Vagina (tissue), 2 donors: Measurements from ENCODE around the gene TBX10. TPM values are rescaled to one million over a fixed set of nuclear protein-coding genes. Genes with fewer than 3 reads are reported as not detected.
"Not testable (repeated sequence)": the region's sequence is repeated elsewhere in the genome, so short reads cannot be mapped to it uniquely, and the experiment has no call there.

Source experiments
- DNase-seq, 2 donors: peaks; one replicate each; pipeline ENCODE4 v3.0.0-alpha.2; 2017; ENCODE audit errors: extremely low spot score in 2 of 2
- H3K27ac ChIP-seq: fragments of 200-600 bp; sonication (generic); one replicate; pipeline ENCODE4 v1.5.1; 2019
- H3K27me3 ChIP-seq: fragments of 200-600 bp; sonication (generic); one replicate; pipeline ENCODE4 v1.5.1; 2019
- H3K36me3 ChIP-seq, 2 donors: fragments of 200-600 bp; sonication (generic); one replicate each; pipeline ENCODE4 v1.5.1; 2017 to 2019
- H3K4me1 ChIP-seq: fragments of 200-600 bp; sonication (generic); one replicate; pipeline ENCODE4 v1.5.1; 2019
- H3K4me3 ChIP-seq, 2 donors: fragments of 200-600 bp; sonication (generic); 1 replicate in 1 of 2; 2 replicates in 1 of 2; pipeline ENCODE4 v1.5.1; 2016 to 2019
- H3K9me3 ChIP-seq: fragments of 200-600 bp; sonication (generic); one replicate; pipeline ENCODE4 v1.5.1; 2019
- POLR2A ChIP-seq, 2 donors: fragments of 450-650 bp; IDR thresholded peaks; one replicate each; pipeline ENCODE4 v1.6.1; 2017; ENCODE audit warnings: antibody characterized with exemption in 2 of 2, mild to moderate bottlenecking in 2 of 2, moderate library complexity in 2 of 2
- POLR2AphosphoS5 ChIP-seq, 2 donors: sonication (generic); formaldehyde crosslinking; IDR thresholded peaks; one replicate each; pipeline ENCODE4 v1.9.0; 2017; ENCODE audit warnings: antibody characterized with exemption in 2 of 2, mild to moderate bottlenecking in 2 of 2, low read depth in 1 of 2; ENCODE audit not compliant: insufficient read depth in 1 of 2
- intact Hi-C: fragments of 100-400 bp; cut with DNase I; formaldehyde crosslinking; loops from one replicate; pipeline ENCODE4 v1.15.1; 2023
- total RNA-seq: library from RNA; depleted of rRNA; stranded (reverse); fragments of >200 nt; gene quantifications from one replicate; pipeline ENCODE4 v1.2.3, GENCODE V29; 2016
- TF ChIP-seq, protein P1 (sequence below), 3 experiments: fragments of 450-650 bp in 2 of 3; fragments of 200-600 bp in 1 of 3; sonication (generic) in 1 of 3; IDR thresholded peaks; one replicate each; pipeline ENCODE4 v1.5.1; 2017 to 2019; ENCODE audit warnings: antibody characterized with exemption in 3 of 3, mild to moderate bottlenecking in 2 of 3, moderate library complexity in 2 of 3

TBX10 gene
- not detected for total RNA-seq

DNA sequence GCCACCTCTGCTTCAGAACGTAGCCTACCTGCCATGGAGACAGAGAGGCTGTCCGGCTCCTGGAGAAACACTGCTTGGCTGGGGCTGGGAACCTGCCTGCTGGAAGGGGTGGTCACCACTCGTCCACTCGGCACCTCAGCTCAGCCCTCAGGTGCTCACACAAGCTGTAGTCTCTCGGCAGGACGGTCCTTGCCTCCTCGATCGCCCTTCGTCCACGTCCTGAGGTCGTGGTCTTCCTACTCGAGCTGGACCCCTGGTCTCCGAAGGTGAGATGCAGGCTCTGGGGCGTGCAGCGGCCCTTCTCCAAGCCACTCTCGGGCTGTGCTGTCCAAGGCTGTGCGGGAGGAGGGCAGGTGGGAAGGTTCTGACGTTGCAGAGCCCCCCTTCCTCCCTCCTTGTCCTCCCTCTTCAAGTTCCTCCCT is at the start of gene TBX10:
TSS of gene TBX10 (minus strand) at position 326 of the 422 bp plus-strand sequence. CDS start at position 35, 291 bp downstream.
- Histone ChIP-seq H3K36me3 (no peaks in the 10 kb centered on the region), H3K4me1 (no peaks in the 10 kb centered on the region), H3K27ac (no peak within 1 kb of the TSS), H3K4me3 (no peak within 1 kb of the TSS), H3K27me3 (no peaks in the 10 kb centered on the region), H3K9me3 (no peaks in the 10 kb centered on the region)
- peak in 1 of 2 donors; percentile 93 for DNase-seq
- intact Hi-C loops: no loop called here
- no peak for TF ChIP-seq POLR2A (IDR thresholded peaks at IDR 0.05)
- TF ChIP-seq, protein P1, sequence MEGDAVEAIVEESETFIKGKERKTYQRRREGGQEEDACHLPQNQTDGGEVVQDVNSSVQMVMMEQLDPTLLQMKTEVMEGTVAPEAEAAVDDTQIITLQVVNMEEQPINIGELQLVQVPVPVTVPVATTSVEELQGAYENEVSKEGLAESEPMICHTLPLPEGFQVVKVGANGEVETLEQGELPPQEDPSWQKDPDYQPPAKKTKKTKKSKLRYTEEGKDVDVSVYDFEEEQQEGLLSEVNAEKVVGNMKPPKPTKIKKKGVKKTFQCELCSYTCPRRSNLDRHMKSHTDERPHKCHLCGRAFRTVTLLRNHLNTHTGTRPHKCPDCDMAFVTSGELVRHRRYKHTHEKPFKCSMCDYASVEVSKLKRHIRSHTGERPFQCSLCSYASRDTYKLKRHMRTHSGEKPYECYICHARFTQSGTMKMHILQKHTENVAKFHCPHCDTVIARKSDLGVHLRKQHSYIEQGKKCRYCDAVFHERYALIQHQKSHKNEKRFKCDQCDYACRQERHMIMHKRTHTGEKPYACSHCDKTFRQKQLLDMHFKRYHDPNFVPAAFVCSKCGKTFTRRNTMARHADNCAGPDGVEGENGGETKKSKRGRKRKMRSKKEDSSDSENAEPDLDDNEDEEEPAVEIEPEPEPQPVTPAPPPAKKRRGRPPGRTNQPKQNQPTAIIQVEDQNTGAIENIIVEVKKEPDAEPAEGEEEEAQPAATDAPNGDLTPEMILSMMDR (IDR thresholded peaks at IDR 0.05): no peak
- no peak for TF ChIP-seq POLR2AphosphoS5 (IDR thresholded peaks at IDR 0.05; ENCODE audit: insufficient read depth in 1 of 2, low read depth in 1 of 2)

DNA sequence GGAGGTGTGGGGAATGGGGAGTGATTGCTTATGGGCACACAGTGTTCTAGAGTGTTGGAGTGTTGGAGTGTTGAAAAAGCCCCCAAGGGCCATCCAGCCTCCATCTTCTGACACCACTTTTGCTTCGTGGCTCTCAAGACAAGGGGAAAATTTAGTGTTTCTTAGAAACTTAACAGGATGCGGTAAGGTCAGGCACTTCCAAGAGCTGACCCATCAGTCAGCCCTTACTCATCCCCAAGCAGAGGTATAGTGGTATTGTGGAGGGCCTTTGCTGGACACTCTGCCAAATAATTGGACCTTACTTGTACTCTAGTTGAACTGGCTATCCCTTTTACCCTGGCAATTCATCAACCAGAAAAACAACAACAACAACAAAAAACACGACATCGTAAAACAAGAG is 49.6 kb upstream of the TBX10 start:
- H3K27me3 ChIP-seq: no peaks in the 10 kb centered on the region
- no peak for DNase-seq
- H3K4me3 ChIP-seq: no peak overlapping the region
- H3K4me1 ChIP-seq: no peaks in the 10 kb centered on the region
- H3K27ac ChIP-seq: no peak overlapping the region
- no peaks in the 10 kb centered on the region for H3K36me3 ChIP-seq
- TF ChIP-seq POLR2AphosphoS5 (IDR thresholded peaks at IDR 0.05; ENCODE audit: insufficient read depth in 1 of 2, low read depth in 1 of 2): no peak
- TF ChIP-seq, protein P1 (IDR thresholded peaks at IDR 0.05): no peak
- TF ChIP-seq POLR2A (IDR thresholded peaks at IDR 0.05): no peak
- intact Hi-C loops: no loop called here
- no peaks in the 10 kb centered on the region for H3K9me3 ChIP-seq

DNA sequence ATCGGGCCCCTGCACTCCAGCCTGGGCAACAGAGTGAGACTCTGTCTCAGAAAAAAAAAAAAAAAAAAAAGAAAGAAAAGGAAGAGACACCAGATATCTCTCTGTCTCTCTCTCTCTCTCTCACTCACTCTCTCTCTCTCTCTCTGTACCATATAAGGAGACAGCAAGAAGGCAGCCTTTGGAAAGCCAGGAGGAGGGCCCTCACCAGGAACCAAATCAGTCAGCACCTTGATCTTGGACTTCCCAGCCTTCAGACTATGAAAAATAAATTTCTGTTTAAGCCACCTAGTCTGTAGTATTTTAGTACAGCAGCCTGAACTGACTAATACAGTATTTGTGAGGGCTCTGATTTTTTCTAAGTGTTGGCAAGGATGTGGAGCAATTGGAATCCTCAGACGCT is 48.4 kb upstream of the TBX10 start:
- intact Hi-C loops: no loop called here
- DNase-seq: no peak
- TF ChIP-seq, protein P1 (IDR thresholded peaks at IDR 0.05): no peak
- TF ChIP-seq POLR2AphosphoS5 (IDR thresholded peaks at IDR 0.05; ENCODE audit: insufficient read depth in 1 of 2, low read depth in 1 of 2): no peak
- TF ChIP-seq POLR2A (IDR thresholded peaks at IDR 0.05): no peak
- H3K4me1 ChIP-seq: peaks cover 7% of the 10 kb centered on the region
- no peak overlapping the region for H3K4me3 ChIP-seq
- H3K9me3 ChIP-seq: no peaks in the 10 kb centered on the region
- H3K27me3 ChIP-seq: no peaks in the 10 kb centered on the region
- H3K36me3 ChIP-seq: no peaks in the 10 kb centered on the region
- no peak overlapping the region for H3K27ac ChIP-seq

DNA sequence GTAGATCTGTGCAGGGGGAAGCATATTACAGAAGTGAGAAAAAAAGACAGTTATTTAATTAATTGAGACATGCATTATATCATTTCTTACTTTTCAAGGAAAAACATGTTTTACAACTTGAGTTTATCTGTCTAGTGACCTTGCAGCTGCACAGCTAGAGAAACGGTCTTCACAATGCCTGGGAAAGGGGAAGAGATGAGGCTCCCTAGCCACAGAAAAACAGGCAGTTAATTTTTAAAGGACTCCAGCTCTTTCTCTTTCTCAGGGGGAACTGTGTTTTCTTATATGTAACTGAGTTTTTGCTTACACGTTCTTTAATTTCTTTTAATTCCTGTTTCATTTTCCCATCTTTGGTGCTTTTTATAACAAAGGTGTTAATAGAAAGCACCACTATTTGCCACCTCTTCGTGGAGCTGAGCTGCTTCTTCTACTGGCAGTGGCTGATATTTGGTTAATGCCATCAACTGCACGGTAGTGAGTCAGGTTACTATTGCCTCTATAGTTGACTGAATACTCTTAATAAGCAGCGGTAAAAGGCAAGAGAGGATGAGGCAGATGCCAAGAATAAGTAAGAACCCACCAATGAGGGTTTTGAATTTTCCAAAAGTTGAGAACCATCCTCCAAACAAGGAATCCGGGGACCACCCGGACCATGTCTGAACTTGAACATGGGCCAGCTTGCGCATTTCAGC is 46.2 kb upstream of the TBX10 start:
- H3K27ac ChIP-seq, H3K27me3 ChIP-seq, intact Hi-C loops, DNase-seq, H3K36me3 ChIP-seq, H3K9me3 ChIP-seq, H3K4me3 ChIP-seq: not testable (repeated sequence)
- peaks cover 19% of the 10 kb centered on the region for H3K4me1 ChIP-seq

DNA sequence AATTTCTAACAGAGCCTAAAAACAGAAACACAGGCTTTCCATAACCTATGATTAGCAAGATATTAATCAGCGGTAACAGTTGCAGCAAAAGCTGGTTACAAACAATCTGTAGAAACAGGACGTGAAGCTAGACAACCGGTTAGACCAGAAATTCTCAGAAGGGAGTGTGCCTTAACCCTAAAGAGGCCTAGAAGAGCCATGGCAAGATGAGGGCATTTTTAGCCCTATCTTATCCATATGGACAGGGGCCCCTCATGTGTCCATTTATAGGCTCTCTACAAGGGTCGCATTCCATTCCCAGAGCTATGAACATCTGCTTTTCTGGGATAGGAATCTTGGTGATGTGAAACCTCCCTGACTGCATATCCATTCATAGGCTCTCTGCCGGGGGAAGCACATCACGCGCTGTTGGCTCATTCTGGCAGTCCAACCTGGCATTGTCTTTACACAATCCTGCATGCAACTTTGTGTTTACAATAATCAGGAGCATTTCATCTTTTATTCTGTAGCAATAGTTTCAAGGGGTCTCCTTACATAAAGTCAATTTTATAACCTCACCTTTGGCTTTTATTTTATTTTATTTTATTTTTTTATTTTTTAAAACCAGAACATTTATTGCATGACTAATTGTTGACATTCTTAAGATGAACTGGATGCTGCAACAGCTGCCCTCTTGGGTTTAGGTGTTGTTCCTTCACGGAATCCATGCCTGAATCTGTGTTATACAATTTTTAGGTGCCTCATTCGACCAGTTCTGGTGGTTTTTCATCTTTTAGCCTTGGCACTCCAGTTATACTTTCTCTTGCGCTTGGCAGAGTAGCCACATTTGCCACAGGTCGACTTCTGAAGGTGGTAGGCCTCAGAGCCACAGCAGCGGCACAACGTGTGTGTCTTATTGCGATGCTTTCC is 42.8 kb upstream of the TBX10 start:
- not testable (repeated sequence) for DNase-seq

More for the DNA sequence above, 42.8 kb upstream of the TBX10 start:
- intact Hi-C loops, H3K4me3 ChIP-seq, H3K36me3 ChIP-seq, H3K9me3 ChIP-seq, H3K27me3 ChIP-seq: not testable (repeated sequence)
- H3K27ac ChIP-seq: peak overlapping the region; percentile 33
- H3K4me1 ChIP-seq: peaks cover 19% of the 10 kb centered on the region
